ENCODE results near the gene NVL.

The NVL gene

DNA sequence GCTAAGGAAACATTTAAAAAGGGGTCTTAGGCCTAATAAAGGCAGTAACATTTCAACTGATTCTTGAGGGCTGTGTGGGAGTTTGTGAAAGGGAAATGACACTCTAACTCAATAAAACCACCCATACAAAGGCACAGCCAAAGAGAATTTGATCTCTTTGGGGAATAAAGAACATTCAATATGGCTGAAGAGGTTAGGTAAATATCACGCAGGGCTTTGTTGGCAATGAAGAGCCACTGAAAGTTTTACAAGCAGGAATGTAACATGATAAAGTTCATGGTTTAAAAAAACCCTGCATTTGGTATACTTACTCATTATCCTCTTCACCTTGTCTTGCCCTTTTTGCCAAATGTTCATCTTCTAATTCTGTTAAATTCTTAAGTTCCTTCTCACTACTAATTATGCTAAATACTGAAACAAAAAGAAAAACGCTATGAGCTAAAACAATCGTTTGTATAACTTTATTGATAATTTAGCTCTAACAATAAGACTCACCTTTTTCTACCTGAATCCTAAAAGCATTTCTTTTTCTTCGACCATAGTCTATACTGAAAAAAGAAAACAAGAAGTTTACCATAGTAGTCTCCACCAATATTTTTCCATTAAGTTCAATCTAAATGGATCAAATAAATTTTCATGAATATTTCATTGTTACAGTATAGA lies 12.5 kb downstream of the NVL start:
- H3K4me1 ChIP-seq (ENCODE audit: control insufficient read depth, insufficient read depth, low read length) = peaks cover 17% of the 10 kb centered on the region
- H3K27ac ChIP-seq (ENCODE audit: extremely low read depth, low read depth, low read length) = peak overlapping the region; percentile 27; the same call in 1 of the 2 replicates
- H3K9me3 ChIP-seq (ENCODE audit: control insufficient read depth, insufficient read depth, low read depth, low read length) = no peaks in the 10 kb centered on the region
- H3K4me3 ChIP-seq (ENCODE audit: low read depth, low read length) = no peak overlapping the region
- ChIA-PET CTCF (interaction anchor here (1.0 to 1.1 kb wide), 2 partner anchors 8 to 16 kb away, joined by 3 to 4 read pairs; no protein-coding TSS in a partner anchor), POLR2A (no interaction called here)
- H3K36me3 ChIP-seq (ENCODE audit: control insufficient read depth in 2 of 2, insufficient read depth in 1 of 2, low read length in 2 of 2) = peaks cover 41 to 64% of the 10 kb centered on the region in 2 experiments
- TF ChIP-seq, protein P1, sequence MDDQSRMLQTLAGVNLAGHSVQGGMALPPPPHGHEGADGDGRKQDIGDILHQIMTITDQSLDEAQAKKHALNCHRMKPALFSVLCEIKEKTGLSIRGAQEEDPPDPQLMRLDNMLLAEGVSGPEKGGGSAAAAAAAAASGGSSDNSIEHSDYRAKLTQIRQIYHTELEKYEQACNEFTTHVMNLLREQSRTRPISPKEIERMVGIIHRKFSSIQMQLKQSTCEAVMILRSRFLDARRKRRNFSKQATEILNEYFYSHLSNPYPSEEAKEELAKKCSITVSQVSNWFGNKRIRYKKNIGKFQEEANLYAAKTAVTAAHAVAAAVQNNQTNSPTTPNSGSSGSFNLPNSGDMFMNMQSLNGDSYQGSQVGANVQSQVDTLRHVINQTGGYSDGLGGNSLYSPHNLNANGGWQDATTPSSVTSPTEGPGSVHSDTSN (CRISPR knock-in tag; IDR thresholded peaks at IDR 0.05) = no peak
- TF ChIP-seq, protein P2, sequence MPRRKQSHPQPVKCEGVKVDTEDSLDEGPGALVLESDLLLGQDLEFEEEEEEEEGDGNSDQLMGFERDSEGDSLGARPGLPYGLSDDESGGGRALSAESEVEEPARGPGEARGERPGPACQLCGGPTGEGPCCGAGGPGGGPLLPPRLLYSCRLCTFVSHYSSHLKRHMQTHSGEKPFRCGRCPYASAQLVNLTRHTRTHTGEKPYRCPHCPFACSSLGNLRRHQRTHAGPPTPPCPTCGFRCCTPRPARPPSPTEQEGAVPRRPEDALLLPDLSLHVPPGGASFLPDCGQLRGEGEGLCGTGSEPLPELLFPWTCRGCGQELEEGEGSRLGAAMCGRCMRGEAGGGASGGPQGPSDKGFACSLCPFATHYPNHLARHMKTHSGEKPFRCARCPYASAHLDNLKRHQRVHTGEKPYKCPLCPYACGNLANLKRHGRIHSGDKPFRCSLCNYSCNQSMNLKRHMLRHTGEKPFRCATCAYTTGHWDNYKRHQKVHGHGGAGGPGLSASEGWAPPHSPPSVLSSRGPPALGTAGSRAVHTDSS (tag by site-specific recombination; IDR thresholded peaks at IDR 0.05) = peak; percentile 25; the same call in 1 of the 2 replicates
- TF ChIP-seq ZBTB17 (tag by site-specific recombination; IDR thresholded peaks at IDR 0.05) (peak; percentile 64), ZNF530 (tag by site-specific recombination; IDR thresholded peaks at IDR 0.05; ENCODE audit: low read depth) (no peak), GLI4 (tag by site-specific recombination; IDR thresholded peaks at IDR 0.05) (no peak), ZNF555 (tag by site-specific recombination; conservative IDR thresholded peaks at IDR 0.05) (no peak), ZFHX2 (tag by site-specific recombination; conservative IDR thresholded peaks at IDR 0.05) (peak; percentile 85), KLF8 (tag by site-specific recombination; IDR thresholded peaks at IDR 0.05) (peak; percentile 78), ZNF350 (tag by site-specific recombination; IDR thresholded peaks at IDR 0.05) (no peak), ZNF610 (tag by site-specific recombination; IDR thresholded peaks at IDR 0.05; ENCODE audit: borderline replicate concordance) (peak; percentile 88), KLF9 (tag by site-specific recombination; IDR thresholded peaks at IDR 0.05; ENCODE audit: low read depth) (no peak), ZNF221 (tag by site-specific recombination; IDR thresholded peaks at IDR 0.05; ENCODE audit: borderline replicate concordance) (0 out of 2 replicates have a peak, but pooled peaks have one; percentile 22), ZNF174 (tag by site-specific recombination; IDR thresholded peaks at IDR 0.05) (no peak), ZNF121 (tag by site-specific recombination; IDR thresholded peaks at IDR 0.05) (0 out of 2 replicates have a peak, but pooled peaks have one; percentile 23), ZNF391 (tag by site-specific recombination; IDR thresholded peaks at IDR 0.05; ENCODE audit: borderline replicate concordance, low read depth) (no peak; the same call in 1 of the 2 replicates), ZNF501 (tag by site-specific recombination; IDR thresholded peaks at IDR 0.05) (peak; percentile 88), ZNF157 (tag by site-specific recombination; IDR thresholded peaks at IDR 0.05) (no peak), ZNF549 (tag by site-specific recombination; IDR thresholded peaks at IDR 0.05) (no peak), ZNF629 (tag by site-specific recombination; IDR thresholded peaks at IDR 0.05) (peak; percentile 71), ZNF660 (tag by site-specific recombination; IDR thresholded peaks at IDR 0.05) (no peak), SCRT1 (tag by site-specific recombination; IDR thresholded peaks at IDR 0.05; ENCODE audit: borderline replicate concordance) (peak; percentile 86), ZNF623 (tag by site-specific recombination; IDR thresholded peaks at IDR 0.05) (no peak), ZNF837 (tag by site-specific recombination; IDR thresholded peaks at IDR 0.05) (no peak), SP3 (tag by site-specific recombination; IDR thresholded peaks at IDR 0.05) (no peak), GLIS2 (tag by site-specific recombination; IDR thresholded peaks at IDR 0.05) (no peak)
- TF ChIP-seq, protein P3, sequence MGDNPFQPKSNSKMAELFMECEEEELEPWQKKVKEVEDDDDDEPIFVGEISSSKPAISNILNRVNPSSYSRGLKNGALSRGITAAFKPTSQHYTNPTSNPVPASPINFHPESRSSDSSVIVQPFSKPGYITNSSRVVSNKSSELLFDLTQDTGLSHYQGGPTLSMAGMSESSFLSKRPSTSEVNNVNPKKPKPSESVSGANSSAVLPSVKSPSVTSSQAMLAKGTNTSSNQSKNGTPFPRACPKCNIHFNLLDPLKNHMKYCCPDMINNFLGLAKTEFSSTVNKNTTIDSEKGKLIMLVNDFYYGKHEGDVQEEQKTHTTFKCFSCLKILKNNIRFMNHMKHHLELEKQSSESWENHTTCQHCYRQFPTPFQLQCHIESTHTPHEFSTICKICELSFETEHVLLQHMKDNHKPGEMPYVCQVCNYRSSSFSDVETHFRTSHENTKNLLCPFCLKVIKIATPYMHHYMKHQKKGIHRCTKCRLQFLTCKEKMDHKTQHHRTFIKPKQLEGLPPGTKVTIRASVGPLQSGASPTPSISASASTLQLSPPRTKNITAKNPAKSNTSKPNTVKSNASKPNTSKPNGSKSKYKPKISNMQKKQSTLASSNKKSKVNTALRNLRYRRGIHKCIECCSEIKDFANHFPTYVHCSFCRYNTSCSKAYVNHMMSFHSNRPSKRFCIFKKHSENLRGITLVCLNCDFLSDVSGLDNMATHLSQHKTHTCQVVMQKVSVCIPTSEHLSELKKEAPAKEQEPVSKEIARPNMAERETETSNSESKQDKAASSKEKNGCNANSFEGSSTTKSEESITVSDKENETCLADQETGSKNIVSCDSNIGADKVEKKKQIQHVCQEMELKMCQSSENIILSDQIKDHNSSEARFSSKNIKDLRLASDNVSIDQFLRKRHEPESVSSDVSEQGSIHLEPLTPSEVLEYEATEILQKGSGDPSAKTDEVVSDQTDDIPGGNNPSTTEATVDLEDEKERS (tag by site-specific recombination; IDR thresholded peaks at IDR 0.05) = no peak
- TF ChIP-seq, protein P4, sequence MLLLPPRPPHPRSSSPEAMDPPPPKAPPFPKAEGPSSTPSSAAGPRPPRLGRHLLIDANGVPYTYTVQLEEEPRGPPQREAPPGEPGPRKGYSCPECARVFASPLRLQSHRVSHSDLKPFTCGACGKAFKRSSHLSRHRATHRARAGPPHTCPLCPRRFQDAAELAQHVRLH (tag by site-specific recombination; IDR thresholded peaks at IDR 0.05) = peak; percentile 98
- TF ChIP-seq, protein P5, sequence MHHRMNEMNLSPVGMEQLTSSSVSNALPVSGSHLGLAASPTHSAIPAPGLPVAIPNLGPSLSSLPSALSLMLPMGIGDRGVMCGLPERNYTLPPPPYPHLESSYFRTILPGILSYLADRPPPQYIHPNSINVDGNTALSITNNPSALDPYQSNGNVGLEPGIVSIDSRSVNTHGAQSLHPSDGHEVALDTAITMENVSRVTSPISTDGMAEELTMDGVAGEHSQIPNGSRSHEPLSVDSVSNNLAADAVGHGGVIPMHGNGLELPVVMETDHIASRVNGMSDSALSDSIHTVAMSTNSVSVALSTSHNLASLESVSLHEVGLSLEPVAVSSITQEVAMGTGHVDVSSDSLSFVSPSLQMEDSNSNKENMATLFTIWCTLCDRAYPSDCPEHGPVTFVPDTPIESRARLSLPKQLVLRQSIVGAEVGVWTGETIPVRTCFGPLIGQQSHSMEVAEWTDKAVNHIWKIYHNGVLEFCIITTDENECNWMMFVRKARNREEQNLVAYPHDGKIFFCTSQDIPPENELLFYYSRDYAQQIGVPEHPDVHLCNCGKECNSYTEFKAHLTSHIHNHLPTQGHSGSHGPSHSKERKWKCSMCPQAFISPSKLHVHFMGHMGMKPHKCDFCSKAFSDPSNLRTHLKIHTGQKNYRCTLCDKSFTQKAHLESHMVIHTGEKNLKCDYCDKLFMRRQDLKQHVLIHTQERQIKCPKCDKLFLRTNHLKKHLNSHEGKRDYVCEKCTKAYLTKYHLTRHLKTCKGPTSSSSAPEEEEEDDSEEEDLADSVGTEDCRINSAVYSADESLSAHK (tag by site-specific recombination; IDR thresholded peaks at IDR 0.05) = no peak; the same call in 1 of the 2 replicates
- TF ChIP-seq, protein P6, sequence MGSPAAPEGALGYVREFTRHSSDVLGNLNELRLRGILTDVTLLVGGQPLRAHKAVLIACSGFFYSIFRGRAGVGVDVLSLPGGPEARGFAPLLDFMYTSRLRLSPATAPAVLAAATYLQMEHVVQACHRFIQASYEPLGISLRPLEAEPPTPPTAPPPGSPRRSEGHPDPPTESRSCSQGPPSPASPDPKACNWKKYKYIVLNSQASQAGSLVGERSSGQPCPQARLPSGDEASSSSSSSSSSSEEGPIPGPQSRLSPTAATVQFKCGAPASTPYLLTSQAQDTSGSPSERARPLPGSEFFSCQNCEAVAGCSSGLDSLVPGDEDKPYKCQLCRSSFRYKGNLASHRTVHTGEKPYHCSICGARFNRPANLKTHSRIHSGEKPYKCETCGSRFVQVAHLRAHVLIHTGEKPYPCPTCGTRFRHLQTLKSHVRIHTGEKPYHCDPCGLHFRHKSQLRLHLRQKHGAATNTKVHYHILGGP (tag by site-specific recombination; IDR thresholded peaks at IDR 0.05) = no peak

All from HEK293 (cell line).